BJ (cell line): Measurements from ENCODE around the gene C19orf67. TPM values are rescaled to one million over a fixed set of nuclear protein-coding genes. Genes with fewer than 3 reads are reported as not detected.

Experiments
- CTCF ChIA-PET: fragments of 350-600 bp; formaldehyde crosslinking; extraction: SDS; loops from one replicate; lab custom pipeline; 2021; ENCODE audit warnings: antibody characterized with exemption, inconsistent platforms; lab: Yijun Ruan, JAX
- POLR2A ChIA-PET: fragments of 300-600 bp; sonication (Branson Sonifier 250); formaldehyde crosslinking; extraction: SDS; loops from one replicate; lab custom pipeline; 2021; ENCODE audit warnings: antibody characterized with exemption; lab: Charles Lee
- DNase-seq: peaks from one replicate; pipeline ENCODE4 v3.0.0-alpha.2; 2011; ENCODE audit warnings: low read depth
- H3K27me3 ChIP-seq: 2 replicates; pipeline ENCODE4 v1.6.0; 2011; ENCODE audit warnings: low read length; ENCODE audit not compliant: control insufficient read depth, insufficient read depth
- H3K36me3 ChIP-seq: 2 replicates; pipeline ENCODE4 v1.5.1; 2011; ENCODE audit warnings: low read length; ENCODE audit not compliant: control insufficient read depth, insufficient read depth
- H3K4me3 ChIP-seq: 2 replicates; pipeline ENCODE4 v1.5.1; 2011; ENCODE audit warnings: low read depth, mild to moderate bottlenecking, control low read depth, low read length
- polyA plus RNA-seq: library from polyadenylated mRNA; depleted of rRNA; stranded (reverse); fragments of >200 nt; gene quantifications from 2 replicates; pipeline ENCODE4 v1.2.3, GENCODE V29; 2011
- TF ChIP-seq, protein P1 (sequence below): IDR thresholded peaks from 2 replicates; pipeline ENCODE4 v1.5.1; 2011; ENCODE audit warnings: low read depth, mild to moderate bottlenecking, control low read depth, inconsistent platforms, low read length, moderate library complexity; ENCODE audit not compliant: insufficient read depth

Gene C19orf67
- polyA plus RNA-seq, 1 experiment = not detected

DNA sequence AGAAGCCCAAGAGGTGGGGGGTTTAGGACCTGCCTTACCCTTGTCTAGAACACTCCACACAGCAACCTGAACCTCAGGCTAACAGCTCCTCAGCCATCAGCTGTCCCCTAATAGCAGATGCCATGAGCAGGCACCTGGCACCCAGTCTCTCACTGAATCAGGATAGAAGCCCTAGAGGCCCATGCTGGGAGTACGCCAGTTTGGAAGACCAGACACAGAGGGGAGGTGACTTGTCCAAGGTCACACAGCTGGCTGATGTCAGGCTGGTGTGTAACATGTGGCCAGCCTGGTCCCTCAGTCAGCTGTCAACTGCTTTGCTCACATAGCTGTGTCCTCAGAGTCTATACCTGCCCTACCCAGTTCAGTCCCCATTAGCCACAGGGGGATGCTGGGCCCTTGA is 17.7 kb upstream of the C19orf67 start:
- no peak for DNase-seq
- ChIA-PET CTCF (interaction anchor here (0.6 to 2.0 kb wide), 3 partner anchors 9 to 29 kb away, joined by 3 to 7 read pairs (median 4); a partner anchor contains a TSS), POLR2A (no interaction called here)
- H3K4me3 ChIP-seq = no peak overlapping the region
- no peaks in the 10 kb centered on the region for H3K27me3 ChIP-seq
- H3K36me3 ChIP-seq = peaks cover 21% of the 10 kb centered on the region
- TF ChIP-seq, protein P1, sequence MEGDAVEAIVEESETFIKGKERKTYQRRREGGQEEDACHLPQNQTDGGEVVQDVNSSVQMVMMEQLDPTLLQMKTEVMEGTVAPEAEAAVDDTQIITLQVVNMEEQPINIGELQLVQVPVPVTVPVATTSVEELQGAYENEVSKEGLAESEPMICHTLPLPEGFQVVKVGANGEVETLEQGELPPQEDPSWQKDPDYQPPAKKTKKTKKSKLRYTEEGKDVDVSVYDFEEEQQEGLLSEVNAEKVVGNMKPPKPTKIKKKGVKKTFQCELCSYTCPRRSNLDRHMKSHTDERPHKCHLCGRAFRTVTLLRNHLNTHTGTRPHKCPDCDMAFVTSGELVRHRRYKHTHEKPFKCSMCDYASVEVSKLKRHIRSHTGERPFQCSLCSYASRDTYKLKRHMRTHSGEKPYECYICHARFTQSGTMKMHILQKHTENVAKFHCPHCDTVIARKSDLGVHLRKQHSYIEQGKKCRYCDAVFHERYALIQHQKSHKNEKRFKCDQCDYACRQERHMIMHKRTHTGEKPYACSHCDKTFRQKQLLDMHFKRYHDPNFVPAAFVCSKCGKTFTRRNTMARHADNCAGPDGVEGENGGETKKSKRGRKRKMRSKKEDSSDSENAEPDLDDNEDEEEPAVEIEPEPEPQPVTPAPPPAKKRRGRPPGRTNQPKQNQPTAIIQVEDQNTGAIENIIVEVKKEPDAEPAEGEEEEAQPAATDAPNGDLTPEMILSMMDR = no peak

DNA sequence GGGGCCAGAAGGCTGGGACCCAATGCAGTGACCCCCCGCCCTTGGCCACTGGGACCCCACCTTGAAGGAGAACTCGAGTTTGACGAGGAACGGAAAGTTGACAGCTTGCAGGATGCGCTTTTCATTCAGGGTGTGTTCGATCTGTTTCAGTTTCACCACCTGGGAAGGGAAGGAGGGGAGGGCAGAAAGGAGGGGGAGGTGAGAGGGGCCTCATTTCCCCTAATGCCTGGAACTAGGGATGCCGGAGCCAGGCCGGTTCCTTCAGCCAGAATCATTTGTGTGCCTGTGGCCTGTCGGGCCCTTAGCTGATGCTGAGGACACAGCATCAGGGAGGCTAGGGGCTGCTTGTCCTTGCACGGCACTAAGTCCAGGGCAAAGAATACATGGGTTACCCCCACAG is 17.2 kb upstream of the C19orf67 start:
- peaks cover 22% of the 10 kb centered on the region for H3K36me3 ChIP-seq
- CTCF ChIA-PET = interaction anchor here (1.3 to 2.0 kb wide), 2 partner anchors 10 to 11 kb away, joined by 4 to 7 read pairs; a partner anchor contains a TSS
- TF ChIP-seq, protein P1 = no peak
- H3K27me3 ChIP-seq = no peaks in the 10 kb centered on the region
- no peak for DNase-seq
- POLR2A ChIA-PET = no interaction called here
- H3K4me3 ChIP-seq = no peak overlapping the region

DNA sequence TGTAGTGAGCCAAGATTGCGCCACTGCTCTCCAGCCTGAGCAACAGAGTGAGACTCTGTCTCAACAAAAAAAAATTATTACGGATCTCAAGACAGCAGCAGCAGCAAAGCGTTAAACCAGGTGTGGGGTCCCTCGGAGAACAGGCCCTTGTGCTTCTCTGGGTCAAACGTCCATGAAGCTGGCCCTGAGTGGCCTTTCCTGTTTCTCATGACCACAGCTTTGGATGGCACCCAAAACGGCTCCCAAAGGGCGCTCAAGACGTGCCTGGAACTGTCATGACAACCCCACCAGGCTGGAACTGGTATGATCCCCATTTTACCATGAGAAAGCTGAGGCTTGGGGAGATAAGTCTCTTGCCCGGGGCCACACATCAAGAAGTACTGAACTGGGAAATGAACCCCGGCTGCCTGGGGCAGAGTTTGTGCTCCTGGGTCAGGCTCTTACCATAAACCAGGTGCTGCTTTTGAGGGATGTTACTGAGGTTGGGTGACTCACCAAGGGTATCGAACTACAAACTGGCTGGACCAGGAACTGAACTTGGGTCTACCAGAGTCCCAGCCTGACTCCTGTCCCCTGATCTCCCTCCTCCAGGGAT is 16.6 kb upstream of the C19orf67 start:
- H3K4me3 ChIP-seq = no peak overlapping the region
- CTCF ChIA-PET = interaction anchor here (0.8 to 1.3 kb wide), 2 partner anchors 10 to 29 kb away, joined by 3 to 4 read pairs; partner anchors contain the start of gene MISP3
- POLR2A ChIA-PET = no interaction called here
- peaks cover 26% of the 10 kb centered on the region for H3K36me3 ChIP-seq
- no peaks in the 10 kb centered on the region for H3K27me3 ChIP-seq
- TF ChIP-seq, protein P1 = no peak
- no peak for DNase-seq

DNA sequence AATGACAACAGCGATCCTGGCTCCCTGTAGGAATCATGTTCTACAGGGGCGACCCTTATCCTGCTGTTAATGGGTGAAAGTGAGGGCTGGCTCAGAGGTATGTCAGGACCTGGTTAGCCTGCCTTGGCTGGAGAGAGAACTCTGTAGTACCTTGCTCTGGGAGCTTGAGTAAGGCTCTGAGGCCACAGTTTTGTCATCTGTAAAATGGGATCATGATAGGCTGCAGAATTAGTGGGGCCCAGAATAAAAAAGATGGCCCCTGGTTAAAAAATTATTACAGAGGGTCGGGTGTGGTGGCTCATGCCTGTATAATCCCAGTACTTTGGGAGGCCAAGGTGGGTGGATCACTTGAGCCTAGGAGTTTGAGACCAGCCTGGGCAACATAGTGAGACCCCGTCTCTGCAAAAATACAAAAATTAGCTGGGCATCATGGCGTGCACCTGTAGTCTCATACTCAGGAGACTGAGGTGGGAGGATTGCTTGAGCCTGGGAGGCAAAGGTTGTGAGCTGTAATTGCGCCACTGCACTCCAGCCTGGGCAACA is 15.5 kb upstream of the C19orf67 start:
- DNase-seq = no peak
- Histone ChIP-seq H3K27me3 (no peaks in the 10 kb centered on the region), H3K36me3 (peaks cover 32% of the 10 kb centered on the region), H3K4me3 (no peak overlapping the region)
- TF ChIP-seq, protein P1 = no peak
- ChIA-PET POLR2A (no interaction called here), CTCF (interaction anchor here (0.7 kb wide), 1 partner anchor 13 kb away, joined by 3 read pairs; no protein-coding TSS in a partner anchor)

DNA sequence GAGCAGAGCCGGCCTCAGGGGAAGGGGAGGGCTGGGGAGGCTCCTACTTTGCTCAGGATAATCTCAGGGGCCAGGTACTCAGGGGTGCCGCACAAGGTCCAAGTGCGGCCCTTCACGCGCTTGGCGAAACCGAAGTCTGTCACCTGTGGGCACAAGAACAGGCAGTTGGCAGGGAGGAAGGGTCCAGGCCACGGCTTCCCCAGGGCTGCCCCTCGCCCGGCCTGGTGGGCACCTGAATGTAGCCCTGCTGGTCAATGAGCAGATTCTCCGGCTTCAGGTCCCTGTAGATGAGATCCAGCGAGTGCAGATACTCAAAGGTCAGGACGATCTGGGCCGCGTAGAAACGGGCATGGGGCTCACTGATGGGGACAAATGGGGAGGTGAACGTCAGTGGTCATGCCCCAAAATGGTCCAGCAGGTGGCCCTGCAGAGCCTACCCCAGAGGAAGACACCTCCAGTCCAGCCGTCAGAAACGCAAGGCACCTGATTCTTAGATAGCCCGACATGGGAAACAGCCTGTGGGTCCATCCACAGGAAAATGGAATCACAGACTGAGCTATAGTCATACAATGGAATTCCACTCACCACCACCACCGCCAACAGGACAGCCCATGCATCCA is 12.1 kb upstream of the C19orf67 start:
- DNase-seq = no peak
- ChIA-PET POLR2A (no interaction called here), CTCF (no interaction called here)

More for the DNA sequence above, 12.1 kb upstream of the C19orf67 start:
- Histone ChIP-seq H3K36me3 (peaks cover 20% of the 10 kb centered on the region), H3K27me3 (no peaks in the 10 kb centered on the region), H3K4me3 (no peak overlapping the region)
- TF ChIP-seq, protein P1 = no peak
